Kidney (tissue), 14 donors: Measurements from ENCODE around the gene NCOA4. TPM values are rescaled to one million over a fixed set of nuclear protein-coding genes. Genes with fewer than 3 reads are reported as not detected.

Source experiments
- DNase-seq, 5 donors: peaks; one replicate each; pipeline ENCODE4 v3.0.0-alpha.2; 2013 to 2020
- FAIRE-seq: peaks from 2 replicates; lab custom pipeline; 2012; peaks lifted over from hg19 to GRCh38; lab: Jason Lieb, UNC
- H3K27ac ChIP-seq, 2 donors: one replicate each; pipeline ENCODE4 v1.7.0; 2013; ENCODE audit warnings: low read depth in 2 of 2, low read length in 2 of 2, inconsistent platforms in 1 of 2
- H3K27me3 ChIP-seq: one replicate; pipeline ENCODE4 v1.7.1; 2013; ENCODE audit warnings: low read length, inconsistent platforms; ENCODE audit not compliant: control insufficient read depth, insufficient read depth
- H3K36me3 ChIP-seq, 3 donors: one replicate each; pipeline versions ENCODE4 v1.7.0 to v1.7.1; 2013; ENCODE audit warnings: low read length in 3 of 3, control low read depth in 1 of 3, inconsistent platforms in 1 of 3; ENCODE audit not compliant: insufficient read depth in 3 of 3, control insufficient read depth in 2 of 3
- H3K4me1 ChIP-seq, 3 donors: one replicate each; pipeline versions ENCODE4 v1.7.0 to v1.7.1; 2013; ENCODE audit warnings: low read length in 3 of 3, inconsistent platforms in 1 of 3, low read depth in 1 of 3; ENCODE audit not compliant: control insufficient read depth in 2 of 3, insufficient read depth in 2 of 3
- H3K4me3 ChIP-seq, 3 donors: one replicate each; pipeline versions ENCODE4 v1.7.0 to v1.8.1; 2013; ENCODE audit warnings: low read length in 3 of 3, control low read depth in 1 of 3, inconsistent platforms in 1 of 3
- H3K9ac ChIP-seq, 3 donors: one replicate each; pipeline versions ENCODE4 v1.7.0 to v1.7.1; 2013; ENCODE audit warnings: low read length in 3 of 3, control low read depth in 1 of 3, inconsistent platforms in 1 of 3
- H3K9me3 ChIP-seq, 3 donors: one replicate each; pipeline versions ENCODE4 v1.7.0 to v1.7.1; 2013; ENCODE audit warnings: low read length in 3 of 3, control low read depth in 1 of 3, inconsistent platforms in 1 of 3; ENCODE audit not compliant: control insufficient read depth in 2 of 3, insufficient read depth in 1 of 3
- CTCF ChIP-seq: IDR thresholded peaks from 3 replicates; pipeline ENCODE4 v1.5.1; 2012; ENCODE audit warnings: mild to moderate bottlenecking, moderate library complexity, borderline replicate concordance; ENCODE audit not compliant: insufficient read depth; ENCODE audit errors: extremely low read depth
- intact Hi-C: fragments of 100-400 bp; cut with DNase I; formaldehyde crosslinking; loops from one replicate; pipeline ENCODE4 v1.11.1; 2022
- polyA plus RNA-seq: library from polyadenylated mRNA; stranded (reverse); fragments of 350-450 nt; fragmentation: Illumina TruSeq; extraction: RNeasy Lipid Tissue Mini Kit (QIAGEN cat#74804); gene quantifications from one replicate; pipeline ENCODE4 v1.2.3, GENCODE V29; 2014; ENCODE audit warnings: low read depth, low replicate concordance; ENCODE audit not compliant: insufficient read depth
- total RNA-seq: library from RNA; stranded (reverse); fragmentation: NEBNext Ultra II Directional; extraction: Animal tissue kit (Norgen Biotek cat#: 25700); gene quantifications from one replicate; pipeline ENCODE4 v1.2.1, GENCODE V29; 2021
- donor health status: control.
- donor health status: control.
- donor health status: control.
- donor health status: control.
- donor health status: control.
- donor health status: DM: yes; HTN: yes; CAD: no.
- donor health status: Normal renal cell carcinoma (clear cell type).

NCOA4 gene
- total and polyA plus RNA-seq, 2 donors from 2014 or later, result 83.7 to 133 TPM

GRCh38 chr10:46018453-46019176, 11.8 kb downstream of the NCOA4 start:
- Histone ChIP-seq H3K9ac (peak overlapping the region in 1 of 3 donors; percentile 29), H3K9me3 (no peaks in the 10 kb centered on the region), H3K36me3 (peaks cover 3 to 18% (median 5%) of the 10 kb centered on the region in 3 donors), H3K4me3 (peak overlapping the region in 1 of 3 donors; percentile 31), H3K27me3 (no peaks in the 10 kb centered on the region), H3K27ac (peak overlapping the region; percentile 20 to 37), H3K4me1 (peaks cover 3 to 25% (median 24%) of the 10 kb centered on the region in 3 donors)
- no peak for FAIRE-seq
- no peak for TF ChIP-seq CTCF
- no peak for DNase-seq
- intact Hi-C loops, result no loop called here

- TF ChIP-seq CTCF, result no peak
- Histone ChIP-seq H3K4me3 (no peak overlapping the region), H3K36me3 (peaks cover 8 to 24% (median 12%) of the 10 kb centered on the region in 3 donors), H3K4me1 (peaks cover 2 to 24% (median 23%) of the 10 kb centered on the region in 3 donors), H3K9me3 (no peaks in the 10 kb centered on the region), H3K27me3 (no peaks in the 10 kb centered on the region), H3K9ac (no peak overlapping the region), H3K27ac (no peak overlapping the region)
- intact Hi-C loops, result no loop called here
- no peak for FAIRE-seq
- no peak for DNase-seq
Observed at GRCh38 chr10:46017733-46018132, 12.7 kb downstream of the NCOA4 start.

GRCh38 chr10:46016811-46017210, 13.6 kb downstream of the NCOA4 start:
- TF ChIP-seq CTCF, result no peak
- peaks cover 2 to 24% (median 21%) of the 10 kb centered on the region in 3 donors for H3K4me1 ChIP-seq
- no peak overlapping the region for H3K9ac ChIP-seq
- DNase-seq (no peak), FAIRE-seq (no peak)
- peaks cover 8 to 28% (median 15%) of the 10 kb centered on the region in 3 donors for H3K36me3 ChIP-seq
- H3K27ac ChIP-seq, result no peak overlapping the region
- H3K4me3 ChIP-seq, result no peak overlapping the region
- intact Hi-C loops, result no loop called here
- no peaks in the 10 kb centered on the region for H3K27me3 ChIP-seq
- no peaks in the 10 kb centered on the region for H3K9me3 ChIP-seq
